ENCODE measurements around the gene IRF2BP2. TPM values are rescaled to one million over a fixed set of nuclear protein-coding genes. Genes with fewer than 3 reads are reported as not detected.

The IRF2BP2 gene
- total and polyA plus RNA-seq, 4 donors: 49.3 to 197 (median 110) TPM

GRCh38 chr1:234608025-234608910 is 1.7 kb downstream of the IRF2BP2 start:
- Histone ChIP-seq H3K27ac (ENCODE audit: low read depth in 1 of 2, low read length in 1 of 2) (peak overlapping the region; percentile 98 to 99), H3K27me3 (ENCODE audit: control insufficient read depth in 3 of 3, insufficient read depth in 3 of 3, low read length in 2 of 3) (no peaks in the 10 kb centered on the region), H3K36me3 (ENCODE audit: control insufficient read depth in 4 of 4, insufficient read depth in 4 of 4, low read length in 4 of 4) (peaks cover 6 to 43% (median 22%) of the 10 kb centered on the region in 4 donors), H3K4me3 (peak overlapping the region; percentile 93), H3K4me1 (ENCODE audit: control insufficient read depth in 5 of 5, insufficient read depth in 5 of 5, low read length in 5 of 5) (peaks cover 4 to 48% (median 17%) of the 10 kb centered on the region in 5 donors), H3K9me3 (ENCODE audit: control insufficient read depth in 4 of 4, insufficient read depth in 3 of 4, low read length in 3 of 4) (no peaks in the 10 kb centered on the region), H3K9ac (ENCODE audit: insufficient read depth in 1 of 2, low read length in 2 of 2) (peak overlapping the region; percentile 98 to 99)
- TF ChIP-seq CTCF (IDR thresholded peaks at IDR 0.05; ENCODE audit: control extremely low read depth, extremely low read depth): no peak
- WGBS, 2 donors: 0 to 1% methylated on average over 59 to 68 of the region's 68 CpGs
- ATAC-seq (ENCODE audit: insufficient read depth, low FRiP score): peak; percentile 54
- peak; percentile 75 to 87 (median 86) for DNase-seq

GRCh38 chr1:234607109-234608024 is 2.6 kb downstream of the IRF2BP2 start:
- 3 to 4% methylated on average over 22 of the region's 22 CpGs for WGBS, 2 donors
- no peak for TF ChIP-seq CTCF (IDR thresholded peaks at IDR 0.05; ENCODE audit: control extremely low read depth, extremely low read depth)
- peak overlapping the region; percentile 98 to 99 for H3K27ac ChIP-seq (ENCODE audit: low read depth in 1 of 2, low read length in 1 of 2)
- DNase-seq (peak; percentile 72 to 86 (median 84)), ATAC-seq (ENCODE audit: insufficient read depth, low FRiP score) (no peak)
- peaks cover 4 to 48% (median 11%) of the 10 kb centered on the region in 5 donors for H3K4me1 ChIP-seq (ENCODE audit: control insufficient read depth in 5 of 5, insufficient read depth in 5 of 5, low read length in 5 of 5)
- peaks cover 6 to 43% (median 23%) of the 10 kb centered on the region in 4 donors for H3K36me3 ChIP-seq (ENCODE audit: control insufficient read depth in 4 of 4, insufficient read depth in 4 of 4, low read length in 4 of 4)
- no peaks in the 10 kb centered on the region for H3K27me3 ChIP-seq (ENCODE audit: control insufficient read depth in 3 of 3, insufficient read depth in 3 of 3, low read length in 2 of 3)
- H3K4me3 ChIP-seq: peak overlapping the region; percentile 63
- H3K9me3 ChIP-seq (ENCODE audit: control insufficient read depth in 4 of 4, insufficient read depth in 3 of 4, low read length in 3 of 4): no peaks in the 10 kb centered on the region
- H3K9ac ChIP-seq (ENCODE audit: insufficient read depth in 1 of 2, low read length in 2 of 2): peak overlapping the region; percentile 98 to 99

GRCh38 chr1:234606784-234607108 is 3.2 kb downstream of the IRF2BP2 start:
- ATAC-seq (ENCODE audit: insufficient read depth, low FRiP score) (no peak), DNase-seq (no peak)
- H3K9me3 ChIP-seq (ENCODE audit: control insufficient read depth in 4 of 4, insufficient read depth in 3 of 4, low read length in 3 of 4): no peaks in the 10 kb centered on the region
- H3K27ac ChIP-seq (ENCODE audit: low read depth in 1 of 2, low read length in 1 of 2): peak overlapping the region; percentile 98 to 99
- no peaks in the 10 kb centered on the region for H3K27me3 ChIP-seq (ENCODE audit: control insufficient read depth in 3 of 3, insufficient read depth in 3 of 3, low read length in 2 of 3)
- peak overlapping the region; percentile 60 for H3K4me3 ChIP-seq
- TF ChIP-seq CTCF (IDR thresholded peaks at IDR 0.05; ENCODE audit: control extremely low read depth, extremely low read depth): no peak
- 2 to 3% methylated on average over 4 of the region's 4 CpGs for WGBS, 2 donors
- peaks cover 6 to 43% (median 23%) of the 10 kb centered on the region in 4 donors for H3K36me3 ChIP-seq (ENCODE audit: control insufficient read depth in 4 of 4, insufficient read depth in 4 of 4, low read length in 4 of 4)
- peaks cover under 1 to 48% (median 10%) of the 10 kb centered on the region in 5 donors for H3K4me1 ChIP-seq (ENCODE audit: control insufficient read depth in 5 of 5, insufficient read depth in 5 of 5, low read length in 5 of 5)
- peak overlapping the region; percentile 98 to 99 for H3K9ac ChIP-seq (ENCODE audit: insufficient read depth in 1 of 2, low read length in 2 of 2)
